Heart left ventricle (tissue), 13 donors: ENCODE data around the gene ABHD10.

Experiments
- POLR2A ChIP-seq, 2 donors: fragments of 450-650 bp; IDR thresholded peaks; one replicate each; pipeline ENCODE4 v1.6.1; 2017; ENCODE audit warnings: antibody characterized with exemption in 2 of 2, mild to moderate bottlenecking in 2 of 2, moderate library complexity in 2 of 2
- TF ChIP-seq, protein P1 (sequence below), 12 donors: fragments of 200-600 bp; sonication (generic) in 4 of 12; IDR thresholded peaks; one replicate each; pipeline versions ENCODE4 v1.5.0 to v1.8.0; 2018 to 2022; ENCODE audit warnings: antibody characterized with exemption in 12 of 12, mild to moderate bottlenecking in 5 of 12
- donor health status: ischemic (EF 13 %, LVEDD 7.1; RV severe dilation, severe dysfunction).
- donor health status: DM: no; HTN: yes; CAD: no.
- donor health status: DM: no; HTN: no; CAD: no.
- donor health status: ischemic (EF 25% LVEDD 6.9; RV normal size, moderate dysfunction).
- donor health status: ischemic (EF 25% LVEDD 5.7; RV mildly dilated, moderate dysfunction).
- donor health status: ischemic (EF 35%, LVEDD 5.7; RV mildly dilated, moderate dysfunction).
- donor health status: nonischemic (EF 11% LVEDD 7.7; RV severe dilation, severe dysfunction).
- donor health status: DM: yes; HTN: yes; CAD: no.
- donor health status: PGD.
- donor health status: ischemic (EF 29% LVEDD 5.4; RV normal size, mild dysfunction).
- donor health status: nonischemic (EF 23%, LVEDD 6.1; RV moderate dilation, normal function).

DNA sequence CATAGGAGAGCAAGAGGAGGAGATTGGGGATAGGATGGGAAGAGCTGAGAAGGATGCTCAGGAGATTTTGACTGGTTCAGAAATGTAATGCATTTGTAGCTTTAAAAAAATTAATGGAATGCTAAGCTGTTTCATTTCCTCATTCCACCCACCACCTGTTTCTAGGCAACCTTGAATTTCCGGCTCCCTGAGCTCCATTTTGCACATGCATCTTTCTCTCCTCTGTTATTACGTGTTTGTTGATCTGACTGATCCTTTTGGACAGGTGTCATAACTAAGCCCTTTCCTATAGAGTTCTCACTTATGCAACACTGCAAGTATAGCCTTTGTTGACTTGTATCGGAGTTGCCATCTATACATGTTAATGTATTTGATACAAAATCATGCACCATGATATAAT, 60.0 kb downstream of the ABHD10 start:
- TF ChIP-seq, protein P1, sequence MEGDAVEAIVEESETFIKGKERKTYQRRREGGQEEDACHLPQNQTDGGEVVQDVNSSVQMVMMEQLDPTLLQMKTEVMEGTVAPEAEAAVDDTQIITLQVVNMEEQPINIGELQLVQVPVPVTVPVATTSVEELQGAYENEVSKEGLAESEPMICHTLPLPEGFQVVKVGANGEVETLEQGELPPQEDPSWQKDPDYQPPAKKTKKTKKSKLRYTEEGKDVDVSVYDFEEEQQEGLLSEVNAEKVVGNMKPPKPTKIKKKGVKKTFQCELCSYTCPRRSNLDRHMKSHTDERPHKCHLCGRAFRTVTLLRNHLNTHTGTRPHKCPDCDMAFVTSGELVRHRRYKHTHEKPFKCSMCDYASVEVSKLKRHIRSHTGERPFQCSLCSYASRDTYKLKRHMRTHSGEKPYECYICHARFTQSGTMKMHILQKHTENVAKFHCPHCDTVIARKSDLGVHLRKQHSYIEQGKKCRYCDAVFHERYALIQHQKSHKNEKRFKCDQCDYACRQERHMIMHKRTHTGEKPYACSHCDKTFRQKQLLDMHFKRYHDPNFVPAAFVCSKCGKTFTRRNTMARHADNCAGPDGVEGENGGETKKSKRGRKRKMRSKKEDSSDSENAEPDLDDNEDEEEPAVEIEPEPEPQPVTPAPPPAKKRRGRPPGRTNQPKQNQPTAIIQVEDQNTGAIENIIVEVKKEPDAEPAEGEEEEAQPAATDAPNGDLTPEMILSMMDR (IDR thresholded peaks at IDR 0.05) = no peak
- no peak for TF ChIP-seq POLR2A (IDR thresholded peaks at IDR 0.05)
